HCT116 (cell line): ENCODE data around the gene TK2. TPM values are rescaled to one million over a fixed set of nuclear protein-coding genes. Genes with fewer than 3 reads are reported as not detected.

ENCODE experiments used
- ATAC-seq: fragments of 200-7000 bp; cut with Tn5 transposase; 2 replicates; pipeline ENCODE4 v1.9.1; 2020; ENCODE audit warnings: mild to moderate bottlenecking, moderate library complexity
- BruUV-seq: library from RNA; stranded (reverse); fragments of 400-500 nt; replicated peaks from 2 replicates; lab custom pipeline; 2021; lab: Mats Ljungman, UMichigan
- CTCF ChIA-PET: fragments of 300-600 bp; sonication (Branson Sonifier 250); formaldehyde crosslinking; loops from one replicate; lab custom pipeline; 2021; ENCODE audit warnings: antibody characterized with exemption; lab: Charles Lee
- POLR2A ChIA-PET: fragments of 300-600, 350-600 bp; sonication (Branson Sonifier 250); formaldehyde crosslinking; loops from one replicate; lab custom pipeline; 2021; ENCODE audit warnings: antibody characterized with exemption; lab: Charles Lee
- RAD21 ChIA-PET, 2 experiments: fragments of 300-600 bp; sonication (Branson Sonifier 250); formaldehyde crosslinking; loops; one replicate each; lab custom pipeline; 2023; ENCODE audit warnings: low total read pairs in 2 of 2; ENCODE audit not compliant: uncharacterized antibody in 2 of 2, unreplicated experiment in 2 of 2, low non-redundant PET in 1 of 2; lab: Charles Lee
- DNase-seq: peaks from one replicate; pipeline ENCODE4 v3.0.0-alpha.2; 2010; ENCODE audit warnings: low read depth, low spot score
- H2AFZ ChIP-seq: fragments of 200-600 bp; shearing (Covaris generic), sonication (generic); 2 replicates; pipeline ENCODE4 v1.6.1; 2017; ENCODE audit warnings: low read depth, mixed run types, mixed read lengths, antibody characterized with exemption, low read length; ENCODE audit not compliant: poor library complexity, severe bottlenecking
- H3K27ac ChIP-seq: 2 replicates; pipeline ENCODE4 v1.5.1; 2012; ENCODE audit warnings: low read depth, low read length
- H3K27me3 ChIP-seq: fragments of 200-600 bp; sonication (generic); 2 replicates; pipeline ENCODE4 v1.6.1; 2016; ENCODE audit warnings: mixed run types, low read length, mixed read lengths; ENCODE audit not compliant: insufficient read depth
- H3K36me3 ChIP-seq, 2 experiments: fragments of 200-500 bp in 1 of 2; fragments of 200-600 bp in 1 of 2; sonication (Bioruptor generic) in 1 of 2; sonication (generic) in 1 of 2; 2 replicates each; pipeline versions ENCODE4 v1.5.1 to v1.6.1; 2014 to 2016; ENCODE audit warnings: low read length in 2 of 2, inconsistent platforms in 1 of 2, mixed read lengths in 1 of 2, mixed run types in 1 of 2; ENCODE audit not compliant: insufficient read depth in 2 of 2, control insufficient read depth in 1 of 2
- H3K4me1 ChIP-seq, 2 experiments: fragments of 200-600 bp in 1 of 2; sonication (generic) in 1 of 2; 2 replicates each; pipeline versions ENCODE4 v1.5.1 to v1.6.1; 2012 to 2017; ENCODE audit warnings: low read length in 2 of 2, inconsistent platforms in 1 of 2, mild to moderate bottlenecking in 1 of 2, mixed read lengths in 1 of 2, mixed run types in 1 of 2, moderate library complexity in 1 of 2; ENCODE audit not compliant: insufficient read depth in 2 of 2, control insufficient read depth in 1 of 2
- H3K4me2 ChIP-seq: fragments of 200-600 bp; sonication (generic); 2 replicates; pipeline ENCODE4 v1.6.1; 2017; ENCODE audit warnings: mixed run types, low read length, mixed read lengths
- H3K4me3 ChIP-seq, 2 experiments: fragments of 200-600 bp in 1 of 2; sonication (generic) in 1 of 2; replicated peaks in 1 of 2; 2 replicates each; pipeline ENCODE4 v1.5.1; 2011 to 2016; ENCODE audit warnings: low read length in 2 of 2, control low read depth in 1 of 2, low read depth in 1 of 2, mild to moderate bottlenecking in 1 of 2, mixed read lengths in 1 of 2, mixed run types in 1 of 2
- H3K79me2 ChIP-seq: fragments of 200-600 bp; sonication (generic); 2 replicates; pipeline ENCODE4 v1.6.1; 2017; ENCODE audit warnings: mild to moderate bottlenecking, mixed run types, low read length, moderate library complexity, mixed read lengths; ENCODE audit not compliant: insufficient read depth
- H3K9ac ChIP-seq: fragments of 200-600 bp; sonication (generic); 2 replicates; pipeline ENCODE4 v1.6.1; 2016; ENCODE audit warnings: low read length, mixed read lengths
- H3K9me2 ChIP-seq: fragments of 200-600 bp; sonication (generic), shearing (Covaris generic); 2 replicates; pipeline ENCODE4 v1.6.1; 2017; ENCODE audit warnings: mixed run types, mild to moderate bottlenecking, moderate library complexity; ENCODE audit not compliant: insufficient read depth
- H3K9me3 ChIP-seq, 2 experiments: fragments of 200-500 bp in 1 of 2; fragments of 200-600 bp in 1 of 2; sonication (Bioruptor generic) in 1 of 2; sonication (generic) in 1 of 2; 2 replicates each; pipeline ENCODE4 v1.6.1; 2014 to 2017; ENCODE audit warnings: low read length in 2 of 2, mixed read lengths in 2 of 2, inconsistent platforms in 1 of 2, low read depth in 1 of 2, mild to moderate bottlenecking in 1 of 2, mixed run types in 1 of 2, moderate library complexity in 1 of 2; ENCODE audit not compliant: control insufficient read depth in 1 of 2, insufficient read depth in 1 of 2
- H4K20me1 ChIP-seq: fragments of 200-600 bp; sonication (generic), shearing (Covaris generic); 2 replicates; pipeline ENCODE4 v1.6.1; 2017; ENCODE audit warnings: mixed run types, mild to moderate bottlenecking, moderate library complexity; ENCODE audit not compliant: insufficient read depth
- CBX3 ChIP-seq: IDR thresholded peaks from 2 replicates; pipeline ENCODE4 v1.6.1; 2012; ENCODE audit warnings: low read depth
- EGR1 ChIP-seq: IDR thresholded peaks from 2 replicates; pipeline ENCODE4 v1.6.1; 2012; ENCODE audit warnings: low read depth
- ELF1 ChIP-seq: IDR thresholded peaks from 2 replicates; pipeline ENCODE4 v1.6.1; 2012; ENCODE audit warnings: low read depth, borderline replicate concordance
- EZH2 ChIP-seq: fragments of 200-600 bp; sonication (generic); IDR thresholded peaks from 2 replicates; pipeline ENCODE4 v1.6.1; 2017; ENCODE audit warnings: antibody characterized with exemption, mixed run types
- FOSL1 ChIP-seq: IDR thresholded peaks from 2 replicates; pipeline ENCODE4 v1.6.1; 2012; ENCODE audit warnings: low read depth
- JUND ChIP-seq: IDR thresholded peaks from 2 replicates; pipeline ENCODE4 v1.6.1; 2012
- SP1 ChIP-seq: IDR thresholded peaks from 2 replicates; pipeline ENCODE4 v1.6.1; 2012; ENCODE audit warnings: low read depth
- SRF ChIP-seq: IDR thresholded peaks from 2 replicates; pipeline ENCODE4 v1.6.1; 2012; ENCODE audit warnings: low read depth
- YY1 ChIP-seq: IDR thresholded peaks from 2 replicates; pipeline ENCODE4 v1.6.1; 2011; ENCODE audit warnings: low read length, low read depth, moderate library complexity, mild to moderate bottlenecking; ENCODE audit not compliant: insufficient replicate concordance; ENCODE audit errors: extremely low read depth
- intact Hi-C: fragments of 100-400 bp; cut with micrococcal nuclease; formaldehyde crosslinking; loops from 2 replicates; pipeline ENCODE4 v1.10.0; 2022
- total RNA-seq: library from RNA; stranded (reverse); gene quantifications from one replicate; pipeline ENCODE4 v1.2.1, GENCODE V29; 2021; ENCODE audit not compliant: unreplicated experiment
- TF ChIP-seq, protein P1 (sequence below): IDR thresholded peaks from 2 replicates; pipeline ENCODE4 v1.6.1; 2012

TK2 gene
- total RNA-seq, 1 experiment from 2014 or later: 15.4 TPM

DNA sequence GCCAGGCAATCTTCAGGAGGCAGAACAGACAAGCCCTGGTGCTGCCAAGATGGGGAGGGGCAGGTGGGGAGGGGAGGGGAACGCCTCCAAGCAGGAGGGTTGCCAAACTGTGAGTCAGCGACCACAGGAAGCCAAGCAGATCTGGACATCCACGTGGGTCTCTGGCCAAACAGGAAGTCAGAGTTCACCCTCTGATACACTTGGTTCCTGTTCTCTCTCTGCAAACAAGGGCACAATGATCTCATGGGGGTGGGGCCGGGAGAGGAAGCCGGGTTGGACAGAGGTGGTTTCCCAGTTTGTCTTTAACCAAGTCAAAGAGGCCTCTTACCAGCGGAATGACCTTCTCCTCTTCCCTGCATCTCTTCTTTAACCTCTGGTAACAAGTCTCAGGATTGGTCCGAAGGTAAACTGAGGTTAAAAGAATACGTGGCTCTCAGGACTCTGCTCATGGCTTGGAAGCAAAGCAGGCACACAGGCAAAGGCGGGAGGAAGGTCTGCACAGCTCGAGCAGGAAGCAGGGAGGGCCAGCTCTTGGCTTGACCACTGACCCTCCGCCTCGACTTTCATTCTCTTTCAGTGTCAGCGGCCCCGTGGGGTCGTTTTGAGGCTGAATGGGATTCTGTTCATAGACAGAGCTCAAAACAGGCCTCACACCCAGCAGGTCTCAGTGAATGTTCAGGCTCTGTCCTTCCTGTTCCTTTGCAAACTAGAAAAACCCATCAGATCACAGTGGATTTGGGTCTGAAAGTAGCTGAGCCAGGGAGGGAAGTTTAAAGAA is 32.9 kb downstream of the TK2 start (continued):
- peak; percentile 90 for TF ChIP-seq SP1
- TF ChIP-seq CBX3: no peak; the same call in 1 of the 2 replicates
- TF ChIP-seq ELF1: no peak; the same call in 1 of the 2 replicates
- peak; percentile 85 for TF ChIP-seq JUND
- TF ChIP-seq SRF: 0 out of 2 replicates have a peak, but pooled peaks have one; percentile 58

GRCh38 chr16:66516509-66516807 is 33.5 kb downstream of the TK2 start:
- H3K27ac ChIP-seq: peak overlapping the region; percentile 67
- no TSS peak for BruUV-seq
- peak overlapping the region; percentile 67 for H3K4me2 ChIP-seq
- RAD21 ChIA-PET: no interaction called here
- ATAC-seq: no peak
- CTCF ChIA-PET: no interaction called here
- POLR2A ChIA-PET: no interaction called here
- H3K36me3 ChIP-seq: no peaks in the 10 kb centered on the region
- TF ChIP-seq YY1 (no peak), EGR1 (no peak), SP1 (no peak), FOSL1 (no peak), SRF (no peak), EZH2 (no peak), CBX3 (no peak)
- TF ChIP-seq, protein P1, sequence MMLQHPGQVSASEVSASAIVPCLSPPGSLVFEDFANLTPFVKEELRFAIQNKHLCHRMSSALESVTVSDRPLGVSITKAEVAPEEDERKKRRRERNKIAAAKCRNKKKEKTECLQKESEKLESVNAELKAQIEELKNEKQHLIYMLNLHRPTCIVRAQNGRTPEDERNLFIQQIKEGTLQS: no peak
- H2AFZ ChIP-seq: no peak overlapping the region
- H3K27me3 ChIP-seq: no peaks in the 10 kb centered on the region
- peak overlapping the region; percentile 39 for H3K9ac ChIP-seq
- no peak for DNase-seq
- peaks cover 55 to 70% of the 10 kb centered on the region in 2 experiments for H3K4me1 ChIP-seq
- H3K4me3 ChIP-seq: peak overlapping the region in 1 of 2 experiments; percentile 33; a peak in 1 of 4 replicates
- H3K9me3 ChIP-seq: no peaks in the 10 kb centered on the region
- no peaks in the 10 kb centered on the region for H4K20me1 ChIP-seq
- intact Hi-C loops: loop anchor here (1.0 kb wide), 1 partner anchor 110 kb away; no protein-coding TSS in a partner anchor
- no peaks in the 10 kb centered on the region for H3K9me2 ChIP-seq
- H3K79me2 ChIP-seq: no peaks in the 10 kb centered on the region
